Panc1 (cell line): ENCODE data around the gene C13orf46.

Experiments used
- POLR2AphosphoS5 ChIP-seq: IDR thresholded peaks from 2 replicates; pipeline ENCODE4 v1.6.1; 2012; ENCODE audit warnings: mild to moderate bottlenecking, low read depth, low read length, moderate library complexity
- TF ChIP-seq, protein P1 (sequence below): fragments of 450-650 bp; IDR thresholded peaks from 2 replicates; pipeline ENCODE4 v1.5.1; 2017; ENCODE audit warnings: mild to moderate bottlenecking

DNA sequence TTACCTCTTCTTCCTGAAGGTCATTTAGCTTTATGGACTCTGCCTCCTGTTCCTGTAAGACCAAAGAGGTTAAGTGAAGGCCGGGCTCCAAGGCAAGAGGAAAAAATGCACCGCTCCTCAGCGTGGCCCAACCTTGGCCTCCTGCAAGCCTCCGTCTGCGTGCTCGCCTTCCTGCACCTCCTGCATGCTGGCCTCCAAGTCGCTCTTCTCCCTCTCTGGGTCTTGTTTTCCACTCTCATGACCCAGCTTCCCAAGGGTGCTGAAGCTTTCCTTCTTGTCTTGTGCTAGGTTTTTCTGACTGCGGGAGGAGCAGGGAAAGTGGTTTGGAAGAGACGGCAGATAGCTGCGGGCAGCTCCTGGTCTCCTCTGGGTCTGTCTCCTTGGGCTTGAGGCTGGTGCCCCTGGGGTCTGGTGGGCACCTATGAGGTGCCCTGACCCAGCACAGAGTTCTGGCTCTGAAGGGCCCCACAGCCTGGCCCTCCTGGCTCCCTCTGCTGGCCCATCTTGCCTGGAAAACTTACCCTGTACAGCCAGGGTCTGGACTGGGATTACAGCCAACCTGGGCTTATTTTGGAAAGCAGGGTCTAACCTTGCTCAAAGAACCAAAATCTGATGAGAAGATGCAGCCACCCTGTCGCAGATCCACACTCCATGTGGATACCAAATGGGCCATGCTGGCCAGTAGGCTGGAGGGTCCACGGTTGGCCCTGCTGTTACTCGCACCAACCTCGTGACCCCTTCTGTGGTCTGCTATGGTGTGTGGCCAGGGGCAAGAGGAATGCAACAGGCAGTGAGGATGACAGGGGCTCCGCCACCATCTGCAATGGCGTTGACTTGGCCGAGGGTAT lies 5.2 kb downstream of the C13orf46 start:
- TF ChIP-seq, protein P1, sequence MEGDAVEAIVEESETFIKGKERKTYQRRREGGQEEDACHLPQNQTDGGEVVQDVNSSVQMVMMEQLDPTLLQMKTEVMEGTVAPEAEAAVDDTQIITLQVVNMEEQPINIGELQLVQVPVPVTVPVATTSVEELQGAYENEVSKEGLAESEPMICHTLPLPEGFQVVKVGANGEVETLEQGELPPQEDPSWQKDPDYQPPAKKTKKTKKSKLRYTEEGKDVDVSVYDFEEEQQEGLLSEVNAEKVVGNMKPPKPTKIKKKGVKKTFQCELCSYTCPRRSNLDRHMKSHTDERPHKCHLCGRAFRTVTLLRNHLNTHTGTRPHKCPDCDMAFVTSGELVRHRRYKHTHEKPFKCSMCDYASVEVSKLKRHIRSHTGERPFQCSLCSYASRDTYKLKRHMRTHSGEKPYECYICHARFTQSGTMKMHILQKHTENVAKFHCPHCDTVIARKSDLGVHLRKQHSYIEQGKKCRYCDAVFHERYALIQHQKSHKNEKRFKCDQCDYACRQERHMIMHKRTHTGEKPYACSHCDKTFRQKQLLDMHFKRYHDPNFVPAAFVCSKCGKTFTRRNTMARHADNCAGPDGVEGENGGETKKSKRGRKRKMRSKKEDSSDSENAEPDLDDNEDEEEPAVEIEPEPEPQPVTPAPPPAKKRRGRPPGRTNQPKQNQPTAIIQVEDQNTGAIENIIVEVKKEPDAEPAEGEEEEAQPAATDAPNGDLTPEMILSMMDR, result no peak
- TF ChIP-seq POLR2AphosphoS5, result no peak
